Mammary epithelial cell (primary cell): Measurements from ENCODE around the gene TECTB.

Experiments used
- CTCF ChIP-seq, 2 donors: IDR thresholded peaks in 1 of 2; conservative IDR thresholded peaks in 1 of 2; 2 replicates each; pipeline ENCODE4 v1.5.1; 2011 to 2012; ENCODE audit warnings: inconsistent platforms in 2 of 2, low read length in 2 of 2, mild to moderate bottlenecking in 2 of 2, control low read depth in 1 of 2, low read depth in 1 of 2; ENCODE audit not compliant: insufficient read depth in 1 of 2; ENCODE audit errors: extremely low read depth in 1 of 2
- EZH2 ChIP-seq: IDR thresholded peaks from 2 replicates; pipeline ENCODE4 v1.6.1; 2012; ENCODE audit warnings: low read length, inconsistent platforms, borderline replicate concordance

GRCh38 chr10:112303528-112303927 lies 20.3 kb downstream of the TECTB start:
- TF ChIP-seq CTCF (conservative IDR thresholded peaks at IDR 0.05 in 1 of 2, IDR thresholded peaks at IDR 0.05 in 1 of 2; ENCODE audit: extremely low read depth in 1 of 2, insufficient read depth in 1 of 2, low read depth in 1 of 2, low read length in 2 of 2), result no peak
- TF ChIP-seq EZH2, result no peak
